OCI-LY1 (cell line): Measurements from ENCODE around the gene CACNB3.

Experiments used
- EZH2 ChIP-seq: fragments of 200-600 bp; sonication (generic), shearing (Covaris generic); IDR thresholded peaks from 2 replicates; pipeline ENCODE4 v1.8.0; 2017; ENCODE audit warnings: borderline replicate concordance, mixed run types, mild to moderate bottlenecking, antibody characterized with exemption, low read length, moderate library complexity, mixed read lengths
- TF ChIP-seq, protein P1 (sequence below): fragments of 200-600 bp; sonication (generic), shearing (Covaris generic); IDR thresholded peaks from 2 replicates; pipeline ENCODE4 v1.5.1; 2017; ENCODE audit warnings: mild to moderate bottlenecking, antibody characterized with exemption, low read length, moderate library complexity, mixed read lengths

DNA sequence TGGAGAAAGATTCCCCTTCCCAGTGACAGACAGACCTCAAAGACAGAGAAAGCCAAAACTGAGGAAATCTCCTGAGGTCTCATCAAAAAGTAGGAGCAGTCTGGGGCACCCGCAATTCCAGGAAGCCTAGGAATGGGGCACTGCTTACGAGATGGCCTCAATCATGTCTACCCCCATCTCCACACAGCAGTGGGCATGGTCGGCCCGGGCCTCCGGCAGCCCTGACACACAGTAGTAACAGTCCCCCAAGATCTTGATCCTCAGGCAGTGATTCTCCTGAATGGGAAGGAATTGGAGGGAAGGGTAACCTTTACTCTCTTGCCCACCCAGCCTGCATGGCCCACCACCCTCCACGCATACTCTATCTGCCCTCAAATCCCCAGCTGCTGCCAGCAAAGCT, 41.3 kb upstream of the CACNB3 start:
- TF ChIP-seq, protein P1, sequence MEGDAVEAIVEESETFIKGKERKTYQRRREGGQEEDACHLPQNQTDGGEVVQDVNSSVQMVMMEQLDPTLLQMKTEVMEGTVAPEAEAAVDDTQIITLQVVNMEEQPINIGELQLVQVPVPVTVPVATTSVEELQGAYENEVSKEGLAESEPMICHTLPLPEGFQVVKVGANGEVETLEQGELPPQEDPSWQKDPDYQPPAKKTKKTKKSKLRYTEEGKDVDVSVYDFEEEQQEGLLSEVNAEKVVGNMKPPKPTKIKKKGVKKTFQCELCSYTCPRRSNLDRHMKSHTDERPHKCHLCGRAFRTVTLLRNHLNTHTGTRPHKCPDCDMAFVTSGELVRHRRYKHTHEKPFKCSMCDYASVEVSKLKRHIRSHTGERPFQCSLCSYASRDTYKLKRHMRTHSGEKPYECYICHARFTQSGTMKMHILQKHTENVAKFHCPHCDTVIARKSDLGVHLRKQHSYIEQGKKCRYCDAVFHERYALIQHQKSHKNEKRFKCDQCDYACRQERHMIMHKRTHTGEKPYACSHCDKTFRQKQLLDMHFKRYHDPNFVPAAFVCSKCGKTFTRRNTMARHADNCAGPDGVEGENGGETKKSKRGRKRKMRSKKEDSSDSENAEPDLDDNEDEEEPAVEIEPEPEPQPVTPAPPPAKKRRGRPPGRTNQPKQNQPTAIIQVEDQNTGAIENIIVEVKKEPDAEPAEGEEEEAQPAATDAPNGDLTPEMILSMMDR = no peak
- TF ChIP-seq EZH2 = no peak
